ENCODE measurements around the gene PLEKHG3. TPM values are rescaled to one million over a fixed set of nuclear protein-coding genes. Genes with fewer than 3 reads are reported as not detected.

PLEKHG3 gene
- total RNA-seq, 1 donor from 2014 or later = 16.7 TPM

DNA sequence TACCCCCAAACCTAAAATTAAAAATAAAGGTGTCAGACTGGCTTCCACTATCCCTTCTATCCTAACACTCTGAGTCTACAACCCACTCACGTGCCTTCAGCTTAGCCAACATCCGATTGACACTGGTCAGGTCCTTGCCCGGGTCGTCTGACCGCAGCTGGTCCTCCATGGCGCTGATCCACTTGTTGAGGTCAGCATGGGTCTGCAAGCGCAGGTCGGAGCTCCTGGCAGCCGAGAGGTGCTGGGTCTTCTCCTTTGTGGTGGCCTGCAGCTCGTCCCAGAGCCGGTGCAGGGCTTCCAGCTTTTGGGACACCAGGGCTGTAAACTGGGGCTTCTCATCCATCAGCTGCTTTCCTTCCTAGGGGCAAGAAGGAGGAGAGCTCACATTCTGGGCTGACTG is 78.0 kb downstream of the PLEKHG3 start:
- H3K27ac ChIP-seq (ENCODE audit: low read depth, low read length) = no peak overlapping the region
- no peak overlapping the region for H3K4me3 ChIP-seq (ENCODE audit: low read length in 3 of 3)
- no peaks in the 10 kb centered on the region for H3K27me3 ChIP-seq (ENCODE audit: control insufficient read depth in 3 of 3, insufficient read depth in 3 of 3, low read length in 3 of 3)
- peaks cover 25 to 31% (median 27%) of the 10 kb centered on the region in 3 donors for H3K4me1 ChIP-seq (ENCODE audit: control insufficient read depth in 3 of 3, insufficient read depth in 3 of 3, low read length in 3 of 3)
- no peaks in the 10 kb centered on the region for H3K9me3 ChIP-seq (ENCODE audit: control insufficient read depth in 3 of 3, low read length in 3 of 3)
- H3K9ac ChIP-seq (ENCODE audit: low read depth in 1 of 3, low read length in 3 of 3) = no peak overlapping the region
- H3K36me3 ChIP-seq (ENCODE audit: control insufficient read depth in 3 of 3, insufficient read depth in 3 of 3, low read length in 3 of 3) = peaks cover 40 to 74% (median 56%) of the 10 kb centered on the region in 3 donors

DNA sequence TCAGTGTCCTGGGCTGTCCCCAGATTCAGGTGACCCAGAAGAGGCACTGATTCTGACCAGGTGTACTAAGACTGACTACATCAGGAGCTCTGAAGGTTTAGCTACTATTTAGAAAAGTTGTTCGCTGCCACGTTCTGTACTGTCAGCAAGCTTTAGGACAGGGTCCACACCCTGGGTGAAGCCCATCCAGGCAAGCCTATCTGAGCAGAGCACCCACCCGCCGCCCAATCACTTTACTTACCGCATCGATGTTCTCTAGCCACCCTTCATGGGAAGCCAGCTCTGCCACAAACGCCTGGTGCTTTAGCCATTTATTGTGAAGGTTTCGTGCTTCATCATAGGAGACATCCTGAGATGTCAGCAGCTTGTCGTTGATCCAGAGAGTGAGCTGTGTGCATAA is 79.8 kb downstream of the PLEKHG3 start:
- no peaks in the 10 kb centered on the region for H3K9me3 ChIP-seq (ENCODE audit: control insufficient read depth in 3 of 3, low read length in 3 of 3)
- peaks cover 10 to 17% (median 10%) of the 10 kb centered on the region in 3 donors for H3K4me1 ChIP-seq (ENCODE audit: control insufficient read depth in 3 of 3, insufficient read depth in 3 of 3, low read length in 3 of 3)
- H3K27ac ChIP-seq (ENCODE audit: low read depth, low read length) = no peak overlapping the region
- no peaks in the 10 kb centered on the region for H3K27me3 ChIP-seq (ENCODE audit: control insufficient read depth in 3 of 3, insufficient read depth in 3 of 3, low read length in 3 of 3)
- H3K4me3 ChIP-seq (ENCODE audit: low read length in 3 of 3) = no peak overlapping the region
- peaks cover 43 to 71% (median 54%) of the 10 kb centered on the region in 3 donors for H3K36me3 ChIP-seq (ENCODE audit: control insufficient read depth in 3 of 3, insufficient read depth in 3 of 3, low read length in 3 of 3)
- H3K9ac ChIP-seq (ENCODE audit: low read depth in 1 of 3, low read length in 3 of 3) = no peak overlapping the region

DNA sequence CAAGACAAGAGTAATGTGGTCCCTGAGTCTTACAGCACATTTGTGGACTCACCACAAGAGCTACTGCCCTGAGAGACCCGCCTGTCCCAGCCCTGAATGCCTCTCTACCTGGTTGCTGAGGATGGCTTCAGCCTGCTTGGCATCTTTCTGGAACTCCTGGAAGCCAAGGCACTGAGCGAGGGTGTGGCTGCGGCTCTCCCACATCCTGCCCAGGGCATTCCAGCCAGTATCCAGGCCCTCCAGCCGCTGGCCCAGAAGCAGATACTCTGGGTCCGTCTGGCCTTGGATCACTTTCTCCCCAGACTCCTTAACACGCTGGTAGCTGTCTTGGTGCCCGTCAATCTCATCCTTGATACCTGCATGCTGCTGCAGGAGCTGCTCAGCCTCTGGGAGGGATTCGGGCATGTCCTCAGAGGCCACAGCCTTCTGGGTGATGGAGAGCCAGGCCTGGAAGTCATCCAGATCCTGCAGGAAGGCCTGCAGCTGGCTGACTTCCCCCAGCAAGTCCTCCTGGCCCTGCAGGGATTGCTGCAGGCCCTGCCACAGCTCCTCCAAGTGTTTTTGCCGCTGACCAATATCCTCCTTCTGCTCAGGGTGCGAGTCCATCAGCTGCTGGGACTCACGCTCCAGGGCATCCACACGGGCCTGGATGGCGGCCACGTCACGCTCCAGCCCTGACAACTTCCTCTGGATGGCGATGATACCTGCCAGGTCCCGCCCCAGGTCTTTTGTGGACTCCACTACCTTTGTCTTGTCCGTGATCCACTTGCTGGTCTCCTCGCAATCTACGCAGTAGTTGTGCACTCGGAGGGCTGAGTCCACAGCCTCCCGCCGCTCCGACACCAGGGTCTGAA is 82.3 kb downstream of the PLEKHG3 start:
- no peak overlapping the region for H3K9ac ChIP-seq (ENCODE audit: low read depth in 1 of 3, low read length in 3 of 3)
- peaks cover 5 to 29% (median 9%) of the 10 kb centered on the region in 3 donors for H3K4me1 ChIP-seq (ENCODE audit: control insufficient read depth in 3 of 3, insufficient read depth in 3 of 3, low read length in 3 of 3)
- no peak overlapping the region for H3K27ac ChIP-seq (ENCODE audit: low read depth, low read length)
- no peaks in the 10 kb centered on the region for H3K9me3 ChIP-seq (ENCODE audit: control insufficient read depth in 3 of 3, low read length in 3 of 3)
- H3K36me3 ChIP-seq (ENCODE audit: control insufficient read depth in 3 of 3, insufficient read depth in 3 of 3, low read length in 3 of 3) = peaks cover 43 to 73% (median 57%) of the 10 kb centered on the region in 3 donors
- H3K4me3 ChIP-seq (ENCODE audit: low read length in 3 of 3) = no peak overlapping the region
- H3K27me3 ChIP-seq (ENCODE audit: control insufficient read depth in 3 of 3, insufficient read depth in 3 of 3, low read length in 3 of 3) = no peaks in the 10 kb centered on the region

DNA sequence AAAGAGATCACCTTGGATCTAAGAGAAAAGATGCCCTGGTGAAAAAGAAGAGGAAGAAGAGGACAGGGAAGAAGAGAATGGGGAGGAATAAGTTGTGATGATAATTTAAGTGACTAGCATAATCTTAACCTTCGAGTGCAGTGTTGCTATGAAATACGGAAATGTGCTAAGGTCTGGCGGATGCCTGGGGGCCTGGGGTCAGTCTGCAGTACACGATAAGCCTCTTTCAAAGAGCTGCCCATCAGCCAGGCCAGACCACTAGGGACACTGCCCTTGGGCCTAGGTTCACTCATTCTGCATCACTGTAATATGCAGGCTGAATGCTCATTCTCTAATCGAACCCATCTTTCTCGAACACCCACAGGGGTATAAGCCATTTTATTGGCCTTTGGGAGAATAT is 83.4 kb downstream of the PLEKHG3 start:
- Histone ChIP-seq H3K9me3 (ENCODE audit: control insufficient read depth in 3 of 3, low read length in 3 of 3) (no peaks in the 10 kb centered on the region), H3K27ac (ENCODE audit: low read depth, low read length) (no peak overlapping the region), H3K4me3 (ENCODE audit: low read length in 3 of 3) (no peak overlapping the region), H3K36me3 (ENCODE audit: control insufficient read depth in 3 of 3, insufficient read depth in 3 of 3, low read length in 3 of 3) (peaks cover 54 to 78% (median 60%) of the 10 kb centered on the region in 3 donors), H3K9ac (ENCODE audit: low read depth in 1 of 3, low read length in 3 of 3) (peak overlapping the region in 1 of 3 donors; percentile 16), H3K4me1 (ENCODE audit: control insufficient read depth in 3 of 3, insufficient read depth in 3 of 3, low read length in 3 of 3) (peaks cover 5 to 35% (median 9%) of the 10 kb centered on the region in 3 donors), H3K27me3 (ENCODE audit: control insufficient read depth in 3 of 3, insufficient read depth in 3 of 3, low read length in 3 of 3) (no peaks in the 10 kb centered on the region)

DNA sequence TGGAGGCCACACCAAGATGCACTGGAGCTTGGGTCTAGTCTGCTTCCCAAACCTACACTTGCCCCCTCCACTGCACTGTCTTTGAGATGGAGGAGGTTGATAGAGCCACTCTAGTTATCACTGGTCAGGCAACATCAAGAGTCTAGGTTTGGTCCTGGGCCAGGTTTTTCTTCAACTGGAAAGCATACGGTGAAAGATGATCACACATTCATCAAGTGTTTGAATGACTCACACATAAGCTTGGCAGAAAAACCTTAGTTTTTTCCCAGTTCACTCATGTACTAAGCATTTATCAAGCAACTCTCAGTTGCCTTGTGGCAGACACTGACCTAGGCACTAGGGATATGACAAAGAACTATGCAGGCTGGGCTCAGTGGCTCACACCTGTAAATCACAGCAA is 84.5 kb downstream of the PLEKHG3 start:
- Histone ChIP-seq H3K27ac (ENCODE audit: low read depth, low read length) (no peak overlapping the region), H3K27me3 (ENCODE audit: control insufficient read depth in 3 of 3, insufficient read depth in 3 of 3, low read length in 3 of 3) (no peaks in the 10 kb centered on the region), H3K9me3 (ENCODE audit: control insufficient read depth in 3 of 3, low read length in 3 of 3) (no peaks in the 10 kb centered on the region), H3K36me3 (ENCODE audit: control insufficient read depth in 3 of 3, insufficient read depth in 3 of 3, low read length in 3 of 3) (peaks cover 60 to 78% (median 64%) of the 10 kb centered on the region in 3 donors), H3K4me3 (ENCODE audit: low read length in 3 of 3) (no peak overlapping the region), H3K4me1 (ENCODE audit: control insufficient read depth in 3 of 3, insufficient read depth in 3 of 3, low read length in 3 of 3) (peaks cover 5 to 39% (median 9%) of the 10 kb centered on the region in 3 donors), H3K9ac (ENCODE audit: low read depth in 1 of 3, low read length in 3 of 3) (no peak overlapping the region)

DNA sequence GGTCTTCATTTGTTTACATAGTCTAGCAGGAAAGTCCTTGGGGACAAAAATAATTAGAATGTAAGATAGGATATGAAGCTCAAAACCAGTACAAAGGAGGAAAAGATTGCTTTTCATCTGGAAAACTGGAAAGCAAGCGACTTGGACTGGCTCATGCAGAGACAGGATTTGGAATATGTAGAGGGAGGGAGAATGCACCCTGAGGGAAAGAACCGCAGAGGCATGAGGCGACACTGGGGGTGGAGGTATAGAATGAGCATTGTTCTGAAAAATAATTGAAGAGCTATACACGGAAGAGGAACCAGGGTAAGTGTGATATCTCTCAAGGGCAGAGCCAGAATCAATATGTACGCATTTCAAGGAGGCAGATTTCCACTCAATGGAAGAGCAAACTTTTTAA is 85.5 kb downstream of the PLEKHG3 start:
- Histone ChIP-seq H3K4me3 (ENCODE audit: low read length in 3 of 3) (no peak overlapping the region), H3K27me3 (ENCODE audit: control insufficient read depth in 3 of 3, insufficient read depth in 3 of 3, low read length in 3 of 3) (no peaks in the 10 kb centered on the region), H3K36me3 (ENCODE audit: control insufficient read depth in 3 of 3, insufficient read depth in 3 of 3, low read length in 3 of 3) (peaks cover 57 to 76% (median 63%) of the 10 kb centered on the region in 3 donors), H3K9me3 (ENCODE audit: control insufficient read depth in 3 of 3, low read length in 3 of 3) (no peaks in the 10 kb centered on the region), H3K4me1 (ENCODE audit: control insufficient read depth in 3 of 3, insufficient read depth in 3 of 3, low read length in 3 of 3) (peaks cover 5 to 39% (median 9%) of the 10 kb centered on the region in 3 donors), H3K27ac (ENCODE audit: low read depth, low read length) (no peak overlapping the region), H3K9ac (ENCODE audit: low read depth in 1 of 3, low read length in 3 of 3) (peak overlapping the region in 1 of 3 donors; percentile 4)

DNA sequence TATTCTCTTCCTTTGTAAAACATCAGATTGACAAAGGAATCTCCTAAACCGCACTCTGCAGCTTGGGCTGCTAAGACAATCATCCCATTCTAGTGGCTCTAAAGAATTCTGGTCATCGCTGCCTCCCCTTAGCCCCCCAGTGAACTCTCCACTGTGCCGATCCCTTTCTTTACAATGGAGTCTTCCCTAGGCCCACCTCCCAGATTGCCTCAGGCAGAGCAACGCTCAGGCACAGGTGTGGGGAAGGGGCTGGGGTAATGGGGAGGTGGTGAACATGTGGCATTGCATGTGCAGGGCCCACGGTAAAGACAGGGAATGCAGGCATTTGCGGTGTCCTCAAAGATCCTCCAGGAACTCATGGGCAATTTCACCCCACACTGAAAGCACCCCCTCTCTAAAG is 86.3 kb downstream of the PLEKHG3 start:
- no peak overlapping the region for H3K27ac ChIP-seq (ENCODE audit: low read depth, low read length)
- no peaks in the 10 kb centered on the region for H3K27me3 ChIP-seq (ENCODE audit: control insufficient read depth in 3 of 3, insufficient read depth in 3 of 3, low read length in 3 of 3)
- H3K36me3 ChIP-seq (ENCODE audit: control insufficient read depth in 3 of 3, insufficient read depth in 3 of 3, low read length in 3 of 3) = peaks cover 57 to 76% (median 63%) of the 10 kb centered on the region in 3 donors
- no peaks in the 10 kb centered on the region for H3K9me3 ChIP-seq (ENCODE audit: control insufficient read depth in 3 of 3, low read length in 3 of 3)
- H3K9ac ChIP-seq (ENCODE audit: low read depth in 1 of 3, low read length in 3 of 3) = no peak overlapping the region
- H3K4me1 ChIP-seq (ENCODE audit: control insufficient read depth in 3 of 3, insufficient read depth in 3 of 3, low read length in 3 of 3) = peaks cover 5 to 39% (median 9%) of the 10 kb centered on the region in 3 donors
- H3K4me3 ChIP-seq (ENCODE audit: low read length in 3 of 3) = no peak overlapping the region

DNA sequence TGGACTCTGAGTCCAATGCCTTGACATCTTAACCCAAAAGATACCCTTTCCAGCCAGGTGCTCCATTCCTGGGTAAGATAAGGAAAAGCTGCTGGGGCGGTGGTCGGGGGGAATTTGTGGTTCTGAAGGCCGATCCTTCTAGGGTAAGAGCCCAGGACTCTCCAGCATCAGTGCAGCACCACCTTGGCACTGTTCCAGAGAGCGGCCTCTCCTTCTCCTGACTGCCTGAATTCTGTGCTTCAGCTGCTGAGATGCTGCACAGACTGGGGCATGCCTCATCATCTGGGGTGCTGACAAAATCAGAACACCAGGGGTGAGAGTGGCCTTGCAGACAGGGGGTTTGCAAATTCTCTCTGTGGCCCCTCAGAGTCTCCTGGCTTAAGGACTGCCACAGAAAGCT is 88.0 kb downstream of the PLEKHG3 start:
- Histone ChIP-seq H3K36me3 (ENCODE audit: control insufficient read depth in 3 of 3, insufficient read depth in 3 of 3, low read length in 3 of 3) (peaks cover 58 to 78% (median 62%) of the 10 kb centered on the region in 3 donors), H3K4me1 (ENCODE audit: control insufficient read depth in 3 of 3, insufficient read depth in 3 of 3, low read length in 3 of 3) (peaks cover 5 to 39% (median 9%) of the 10 kb centered on the region in 3 donors), H3K9me3 (ENCODE audit: control insufficient read depth in 3 of 3, low read length in 3 of 3) (no peaks in the 10 kb centered on the region), H3K27me3 (ENCODE audit: control insufficient read depth in 3 of 3, insufficient read depth in 3 of 3, low read length in 3 of 3) (no peaks in the 10 kb centered on the region), H3K4me3 (ENCODE audit: low read length in 3 of 3) (no peak overlapping the region), H3K9ac (ENCODE audit: low read depth in 1 of 3, low read length in 3 of 3) (no peak overlapping the region), H3K27ac (ENCODE audit: low read depth, low read length) (no peak overlapping the region)

DNA sequence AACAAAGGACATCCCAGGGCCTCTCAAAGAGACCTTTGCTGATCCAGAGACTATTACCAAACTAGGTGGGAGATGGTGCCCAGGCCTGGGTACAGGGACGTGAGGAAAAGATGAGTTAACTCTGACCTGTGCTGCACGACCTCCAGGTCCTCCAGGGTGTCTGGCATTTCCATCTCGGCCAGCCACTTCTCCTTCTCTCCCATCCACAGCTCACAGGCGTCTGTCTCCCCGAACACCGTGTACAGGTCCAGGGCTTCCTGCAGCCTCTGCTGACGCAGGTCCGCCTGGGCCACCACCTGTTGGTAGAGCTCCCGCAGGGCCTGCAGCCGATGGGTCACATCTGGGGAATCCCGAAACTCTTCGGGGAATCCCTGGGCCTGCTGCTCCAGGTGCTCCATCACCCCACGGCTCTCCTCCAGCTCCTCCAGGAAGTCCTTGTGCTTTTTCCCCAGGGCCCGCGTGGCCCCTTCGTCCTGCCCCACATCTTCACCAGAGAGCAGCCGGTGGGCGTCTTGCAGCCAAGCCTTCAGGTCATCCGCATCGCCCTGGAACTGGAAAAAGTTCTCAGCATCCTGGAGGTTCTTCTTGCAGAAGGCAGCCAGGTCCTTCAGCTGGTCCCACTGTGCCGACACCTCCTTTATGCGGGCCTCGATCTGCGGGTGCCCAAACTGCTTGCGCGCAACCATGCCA is 88.8 kb downstream of the PLEKHG3 start:
- H3K4me3 ChIP-seq (ENCODE audit: low read length in 3 of 3) = no peak overlapping the region
- H3K27ac ChIP-seq (ENCODE audit: low read depth, low read length) = no peak overlapping the region
- H3K9ac ChIP-seq (ENCODE audit: low read depth in 1 of 3, low read length in 3 of 3) = no peak overlapping the region
- H3K27me3 ChIP-seq (ENCODE audit: control insufficient read depth in 3 of 3, insufficient read depth in 3 of 3, low read length in 3 of 3) = no peaks in the 10 kb centered on the region
- H3K9me3 ChIP-seq (ENCODE audit: control insufficient read depth in 3 of 3, low read length in 3 of 3) = no peaks in the 10 kb centered on the region
- peaks cover 5 to 39% (median 9%) of the 10 kb centered on the region in 3 donors for H3K4me1 ChIP-seq (ENCODE audit: control insufficient read depth in 3 of 3, insufficient read depth in 3 of 3, low read length in 3 of 3)
- H3K36me3 ChIP-seq (ENCODE audit: control insufficient read depth in 3 of 3, insufficient read depth in 3 of 3, low read length in 3 of 3) = peaks cover 63 to 77% (median 68%) of the 10 kb centered on the region in 3 donors

DNA sequence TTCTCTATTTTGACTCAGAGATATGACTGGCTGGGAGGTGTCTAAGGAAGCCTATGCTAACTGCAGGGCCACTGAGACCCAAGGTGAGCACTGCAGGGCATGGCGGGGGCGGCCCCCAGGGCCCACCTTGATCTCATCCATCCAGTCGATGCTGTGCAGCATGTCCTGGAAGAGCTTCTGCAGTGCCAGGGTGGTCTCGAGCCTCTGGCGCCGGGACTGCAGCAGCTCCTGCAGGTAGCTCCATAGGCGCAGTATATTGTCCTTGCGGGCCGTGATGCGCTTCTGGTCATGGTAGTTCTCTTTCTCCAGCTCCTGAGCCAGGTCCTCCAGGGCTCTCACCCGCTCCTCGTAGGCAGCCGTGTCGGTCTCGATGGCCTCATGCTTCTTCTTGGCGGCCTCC is 91.0 kb downstream of the PLEKHG3 start:
- H3K9me3 ChIP-seq (ENCODE audit: control insufficient read depth in 3 of 3, low read length in 3 of 3) = no peaks in the 10 kb centered on the region
- no peak overlapping the region for H3K27ac ChIP-seq (ENCODE audit: low read depth, low read length)
- no peak overlapping the region for H3K9ac ChIP-seq (ENCODE audit: low read depth in 1 of 3, low read length in 3 of 3)
- no peak overlapping the region for H3K4me3 ChIP-seq (ENCODE audit: low read length in 3 of 3)
- H3K27me3 ChIP-seq (ENCODE audit: control insufficient read depth in 3 of 3, insufficient read depth in 3 of 3, low read length in 3 of 3) = no peaks in the 10 kb centered on the region
- peaks cover under 1 to 26% (median 3%) of the 10 kb centered on the region in 3 donors for H3K4me1 ChIP-seq (ENCODE audit: control insufficient read depth in 3 of 3, insufficient read depth in 3 of 3, low read length in 3 of 3)
- H3K36me3 ChIP-seq (ENCODE audit: control insufficient read depth in 3 of 3, insufficient read depth in 3 of 3, low read length in 3 of 3) = peaks cover 80 to 94% (median 84%) of the 10 kb centered on the region in 3 donors

Data from skeletal muscle tissue (tissue), 4 donors.